HepG2 (cell line): ENCODE results near the gene GJC1. TPM values are rescaled to one million over a fixed set of nuclear protein-coding genes. Genes with fewer than 3 reads are reported as not detected.

Experiments used
- ATF7 ChIP-seq, 2 experiments: fragments of 450-650 bp in 1 of 2; sonication (generic) in 1 of 2; formaldehyde crosslinking in 1 of 2; IDR thresholded peaks; 2 replicates each; pipeline versions ENCODE4 v1.4.0 to v1.6.1; 2016 to 2020; ENCODE audit warnings: antibody characterized with exemption in 1 of 2, mild to moderate bottlenecking in 1 of 2, missing genetic modification reagents in 1 of 2
- HNF4A ChIP-seq: sonication (generic); formaldehyde crosslinking; IDR thresholded peaks from 2 replicates; pipeline ENCODE4 v1.4.0; 2020; ENCODE audit warnings: missing genetic modification reagents
- POLR2AphosphoS5 ChIP-seq: IDR thresholded peaks from 2 replicates; pipeline ENCODE4 v1.6.1; 2012; ENCODE audit warnings: low read depth, low read length
- RARG ChIP-seq: sonication (generic); formaldehyde crosslinking; IDR thresholded peaks from 2 replicates; pipeline ENCODE4 v1.4.0; 2020; ENCODE audit warnings: low read depth, mild to moderate bottlenecking, missing genetic modification reagents
- SMARCC2 ChIP-seq: fragments of 450-650 bp; IDR thresholded peaks from 2 replicates; pipeline ENCODE4 v1.6.1; 2017; ENCODE audit warnings: antibody characterized with exemption, mild to moderate bottlenecking
- SOX13 ChIP-seq, 3 experiments: fragments of 450-650 bp in 1 of 3; sonication (generic) in 1 of 3; formaldehyde crosslinking in 1 of 3; IDR thresholded peaks in 2 of 3; conservative IDR thresholded peaks in 1 of 3; 2 replicates each; pipeline versions ENCODE4 v1.5.0 to v1.6.1; 2016 to 2020; ENCODE audit warnings: antibody characterized with exemption in 1 of 3, mild to moderate bottlenecking in 1 of 3, missing compliant biosample characterization in 1 of 3, missing genetic modification reagents in 1 of 3, moderate library complexity in 1 of 3
- ZBTB1 ChIP-seq: sonication (generic); formaldehyde crosslinking; IDR thresholded peaks from 2 replicates; pipeline ENCODE4 v1.4.0; 2020; ENCODE audit warnings: missing genetic modification reagents, borderline replicate concordance
- ZBTB8A ChIP-seq: sonication (generic); formaldehyde crosslinking; IDR thresholded peaks from 2 replicates; pipeline ENCODE4 v1.4.0; 2020; ENCODE audit warnings: mild to moderate bottlenecking, low read depth, missing genetic modification reagents, borderline replicate concordance
- ZNF484 ChIP-seq: sonication (generic); formaldehyde crosslinking; IDR thresholded peaks from 2 replicates; pipeline ENCODE4 v1.5.1; 2020; ENCODE audit warnings: mild to moderate bottlenecking, low read depth, missing genetic modification reagents, borderline replicate concordance
- ZNF616 ChIP-seq: sonication (generic); formaldehyde crosslinking; IDR thresholded peaks from 2 replicates; pipeline ENCODE4 v1.5.0; 2020; ENCODE audit warnings: low read depth, mild to moderate bottlenecking, missing genetic modification reagents
- ZNF670 ChIP-seq: sonication (generic); formaldehyde crosslinking; IDR thresholded peaks from 2 replicates; pipeline ENCODE4 v1.8.0; 2022; ENCODE audit warnings: mild to moderate bottlenecking, missing genetic modification reagents, borderline replicate concordance
- polyA plus RNA-seq, 8 experiments: library from polyadenylated mRNA; depleted of rRNA in 3 of 8; stranded (reverse) in 7 of 8; unstranded in 1 of 8; fragments of >200 nt; fragmentation: Illumina TruSeq in 4 of 8; extraction: Trizol in 4 of 8; gene quantifications; 2 replicates each; pipeline versions ENCODE4 v1.2.1 to v1.2.3, GENCODE V29; 2011 to 2016; ENCODE audit warnings: low read depth in 4 of 8, missing spikeins in 1 of 8, mixed read lengths in 1 of 8; ENCODE audit not compliant: insufficient read depth in 1 of 8
- total RNA-seq, 5 experiments: library from RNA; depleted of rRNA; stranded (reverse); fragments of >200 nt; fragmentation: Illumina TruSeq; extraction: Trizol; gene quantifications; 2 replicates each; pipeline ENCODE4 v1.2.3, GENCODE V29; 2016; ENCODE audit warnings: low read depth in 1 of 5
- TF ChIP-seq, protein P1 (sequence below): sonication (generic); formaldehyde crosslinking; IDR thresholded peaks from 2 replicates; pipeline ENCODE4 v1.4.0; 2020; ENCODE audit warnings: mild to moderate bottlenecking, missing genetic modification reagents
- TF ChIP-seq, protein P2 (sequence below): IDR thresholded peaks from 2 replicates; pipeline ENCODE4 v1.6.1; 2012; ENCODE audit warnings: inconsistent platforms
- TF ChIP-seq, protein P3 (sequence below), 2 experiments: sonication (generic) in 1 of 2; formaldehyde crosslinking in 1 of 2; IDR thresholded peaks; 2 replicates each; pipeline versions ENCODE4 v1.4.0 to v1.6.1; 2018 to 2020; ENCODE audit warnings: missing genetic modification reagents in 2 of 2, borderline replicate concordance in 1 of 2, low read depth in 1 of 2, mild to moderate bottlenecking in 1 of 2, missing biosample characterization in 1 of 2
- TF ChIP-seq, protein P4 (sequence below): sonication (generic); formaldehyde crosslinking; conservative IDR thresholded peaks from 2 replicates; pipeline ENCODE4 v1.4.0; 2020; ENCODE audit warnings: mild to moderate bottlenecking, missing genetic modification reagents, moderate library complexity
- TF ChIP-seq, protein P5 (sequence below): sonication (generic); formaldehyde crosslinking; IDR thresholded peaks from 2 replicates; pipeline ENCODE4 v1.4.0; 2020; ENCODE audit warnings: missing genetic modification reagents
- TF ChIP-seq, protein P6 (sequence below): sonication (generic); formaldehyde crosslinking; conservative IDR thresholded peaks from 2 replicates; pipeline ENCODE4 v1.4.0; 2020; ENCODE audit warnings: missing genetic modification reagents

The GJC1 gene
- total and polyA plus RNA-seq, 2 of the 13 experiments (the other 11 are each of a cell fraction or from before 2014, with no cell fraction given) = 1.7 TPM

DNA sequence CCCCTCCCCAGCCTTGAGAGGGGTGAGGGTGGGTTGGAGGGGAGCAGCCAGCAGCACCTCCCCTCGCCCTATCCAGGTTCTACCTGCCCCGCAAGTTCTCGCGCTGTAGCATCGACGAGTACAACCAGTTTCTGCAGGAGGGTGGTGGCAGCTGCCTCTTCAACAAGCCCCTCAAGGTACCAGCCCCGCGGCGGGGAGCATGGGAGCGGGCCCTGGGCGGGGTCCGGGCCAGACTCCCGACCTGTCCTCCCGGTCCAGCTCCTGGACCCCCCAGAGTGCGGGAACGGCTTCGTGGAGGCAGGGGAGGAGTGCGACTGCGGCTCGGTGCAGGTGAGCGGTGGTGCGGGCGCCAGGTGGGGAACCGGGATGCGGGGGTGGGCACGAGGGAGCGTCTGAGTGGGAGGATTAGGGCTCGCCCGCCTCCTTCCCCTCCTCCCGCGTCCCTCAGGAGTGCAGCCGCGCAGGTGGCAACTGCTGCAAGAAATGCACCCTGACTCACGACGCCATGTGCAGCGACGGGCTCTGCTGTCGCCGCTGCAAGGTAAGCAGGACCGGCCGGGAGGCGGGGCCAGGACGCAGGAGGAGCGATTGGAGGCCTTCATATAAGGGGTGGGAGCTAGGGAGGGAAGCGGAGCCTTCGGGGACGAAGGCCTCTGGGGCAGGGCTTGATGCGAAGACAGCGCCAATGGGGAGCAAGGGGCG lies 54.8 kb downstream of the GJC1 start (continued):
- TF ChIP-seq, protein P1, sequence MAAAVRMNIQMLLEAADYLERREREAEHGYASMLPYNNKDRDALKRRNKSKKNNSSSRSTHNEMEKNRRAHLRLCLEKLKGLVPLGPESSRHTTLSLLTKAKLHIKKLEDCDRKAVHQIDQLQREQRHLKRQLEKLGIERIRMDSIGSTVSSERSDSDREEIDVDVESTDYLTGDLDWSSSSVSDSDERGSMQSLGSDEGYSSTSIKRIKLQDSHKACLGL (CRISPR knock-in tag) = peak; percentile 63
- no peak for TF ChIP-seq ATF7 (IDR thresholded peaks at IDR 0.05)
- peak; percentile 83; the same call in 1 of the 2 replicates for TF ChIP-seq ATF7 (CRISPR knock-in tag; IDR thresholded peaks at IDR 0.05)
- no peak for TF ChIP-seq ZBTB1 (CRISPR knock-in tag)
- TF ChIP-seq, protein P2, sequence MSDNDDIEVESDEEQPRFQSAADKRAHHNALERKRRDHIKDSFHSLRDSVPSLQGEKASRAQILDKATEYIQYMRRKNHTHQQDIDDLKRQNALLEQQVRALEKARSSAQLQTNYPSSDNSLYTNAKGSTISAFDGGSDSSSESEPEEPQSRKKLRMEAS = peak; percentile 95
- TF ChIP-seq ZNF616 (CRISPR knock-in tag) = 0 out of 2 replicates have a peak, but pooled peaks have one; percentile 19
- TF ChIP-seq, protein P3, sequence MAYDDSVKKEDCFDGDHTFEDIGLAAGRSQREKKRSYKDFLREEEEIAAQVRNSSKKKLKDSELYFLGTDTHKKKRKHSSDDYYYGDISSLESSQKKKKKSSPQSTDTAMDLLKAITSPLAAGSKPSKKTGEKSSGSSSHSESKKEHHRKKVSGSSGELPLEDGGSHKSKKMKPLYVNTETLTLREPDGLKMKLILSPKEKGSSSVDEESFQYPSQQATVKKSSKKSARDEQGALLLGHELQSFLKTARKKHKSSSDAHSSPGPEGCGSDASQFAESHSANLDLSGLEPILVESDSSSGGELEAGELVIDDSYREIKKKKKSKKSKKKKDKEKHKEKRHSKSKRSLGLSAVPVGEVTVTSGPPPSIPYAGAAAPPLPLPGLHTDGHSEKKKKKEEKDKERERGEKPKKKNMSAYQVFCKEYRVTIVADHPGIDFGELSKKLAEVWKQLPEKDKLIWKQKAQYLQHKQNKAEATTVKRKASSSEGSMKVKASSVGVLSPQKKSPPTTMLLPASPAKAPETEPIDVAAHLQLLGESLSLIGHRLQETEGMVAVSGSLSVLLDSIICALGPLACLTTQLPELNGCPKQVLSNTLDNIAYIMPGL (CRISPR knock-in tag; IDR thresholded peaks at IDR 0.05; ENCODE audit: borderline replicate concordance in 1 of 2, low read depth in 1 of 2) = peak; percentile 10 to 80; a peak in 3 of 4 replicates
- no peak for TF ChIP-seq ZNF670 (CRISPR knock-in tag)
- TF ChIP-seq, protein P4, sequence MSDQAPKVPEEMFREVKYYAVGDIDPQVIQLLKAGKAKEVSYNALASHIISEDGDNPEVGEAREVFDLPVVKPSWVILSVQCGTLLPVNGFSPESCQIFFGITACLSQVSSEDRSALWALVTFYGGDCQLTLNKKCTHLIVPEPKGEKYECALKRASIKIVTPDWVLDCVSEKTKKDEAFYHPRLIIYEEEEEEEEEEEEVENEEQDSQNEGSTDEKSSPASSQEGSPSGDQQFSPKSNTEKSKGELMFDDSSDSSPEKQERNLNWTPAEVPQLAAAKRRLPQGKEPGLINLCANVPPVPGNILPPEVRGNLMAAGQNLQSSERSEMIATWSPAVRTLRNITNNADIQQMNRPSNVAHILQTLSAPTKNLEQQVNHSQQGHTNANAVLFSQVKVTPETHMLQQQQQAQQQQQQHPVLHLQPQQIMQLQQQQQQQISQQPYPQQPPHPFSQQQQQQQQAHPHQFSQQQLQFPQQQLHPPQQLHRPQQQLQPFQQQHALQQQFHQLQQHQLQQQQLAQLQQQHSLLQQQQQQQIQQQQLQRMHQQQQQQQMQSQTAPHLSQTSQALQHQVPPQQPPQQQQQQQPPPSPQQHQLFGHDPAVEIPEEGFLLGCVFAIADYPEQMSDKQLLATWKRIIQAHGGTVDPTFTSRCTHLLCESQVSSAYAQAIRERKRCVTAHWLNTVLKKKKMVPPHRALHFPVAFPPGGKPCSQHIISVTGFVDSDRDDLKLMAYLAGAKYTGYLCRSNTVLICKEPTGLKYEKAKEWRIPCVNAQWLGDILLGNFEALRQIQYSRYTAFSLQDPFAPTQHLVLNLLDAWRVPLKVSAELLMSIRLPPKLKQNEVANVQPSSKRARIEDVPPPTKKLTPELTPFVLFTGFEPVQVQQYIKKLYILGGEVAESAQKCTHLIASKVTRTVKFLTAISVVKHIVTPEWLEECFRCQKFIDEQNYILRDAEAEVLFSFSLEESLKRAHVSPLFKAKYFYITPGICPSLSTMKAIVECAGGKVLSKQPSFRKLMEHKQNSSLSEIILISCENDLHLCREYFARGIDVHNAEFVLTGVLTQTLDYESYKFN (CRISPR knock-in tag) = 0 out of 2 replicates have a peak, but pooled peaks have one; percentile 30
- no peak; the same call in 1 of the 2 replicates for TF ChIP-seq ZBTB8A (CRISPR knock-in tag)
- no peak for TF ChIP-seq SMARCC2
- peak; percentile 90; the same call in 1 of the 2 replicates for TF ChIP-seq RARG (CRISPR knock-in tag)
- TF ChIP-seq HNF4A (CRISPR knock-in tag) = no peak
- TF ChIP-seq, protein P5, sequence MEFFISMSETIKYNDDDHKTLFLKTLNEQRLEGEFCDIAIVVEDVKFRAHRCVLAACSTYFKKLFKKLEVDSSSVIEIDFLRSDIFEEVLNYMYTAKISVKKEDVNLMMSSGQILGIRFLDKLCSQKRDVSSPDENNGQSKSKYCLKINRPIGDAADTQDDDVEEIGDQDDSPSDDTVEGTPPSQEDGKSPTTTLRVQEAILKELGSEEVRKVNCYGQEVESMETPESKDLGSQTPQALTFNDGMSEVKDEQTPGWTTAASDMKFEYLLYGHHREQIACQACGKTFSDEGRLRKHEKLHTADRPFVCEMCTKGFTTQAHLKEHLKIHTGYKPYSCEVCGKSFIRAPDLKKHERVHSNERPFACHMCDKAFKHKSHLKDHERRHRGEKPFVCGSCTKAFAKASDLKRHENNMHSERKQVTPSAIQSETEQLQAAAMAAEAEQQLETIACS (CRISPR knock-in tag) = no peak
- TF ChIP-seq SOX13 (IDR thresholded peaks at IDR 0.05) = no peak
- TF ChIP-seq SOX13 (CRISPR knock-in tag; conservative IDR thresholded peaks at IDR 0.05 in 1 of 2, IDR thresholded peaks at IDR 0.05 in 1 of 2) = peak in 1 of 2 experiments; percentile 11; a peak in 1 of 4 replicates
- TF ChIP-seq, protein P6, sequence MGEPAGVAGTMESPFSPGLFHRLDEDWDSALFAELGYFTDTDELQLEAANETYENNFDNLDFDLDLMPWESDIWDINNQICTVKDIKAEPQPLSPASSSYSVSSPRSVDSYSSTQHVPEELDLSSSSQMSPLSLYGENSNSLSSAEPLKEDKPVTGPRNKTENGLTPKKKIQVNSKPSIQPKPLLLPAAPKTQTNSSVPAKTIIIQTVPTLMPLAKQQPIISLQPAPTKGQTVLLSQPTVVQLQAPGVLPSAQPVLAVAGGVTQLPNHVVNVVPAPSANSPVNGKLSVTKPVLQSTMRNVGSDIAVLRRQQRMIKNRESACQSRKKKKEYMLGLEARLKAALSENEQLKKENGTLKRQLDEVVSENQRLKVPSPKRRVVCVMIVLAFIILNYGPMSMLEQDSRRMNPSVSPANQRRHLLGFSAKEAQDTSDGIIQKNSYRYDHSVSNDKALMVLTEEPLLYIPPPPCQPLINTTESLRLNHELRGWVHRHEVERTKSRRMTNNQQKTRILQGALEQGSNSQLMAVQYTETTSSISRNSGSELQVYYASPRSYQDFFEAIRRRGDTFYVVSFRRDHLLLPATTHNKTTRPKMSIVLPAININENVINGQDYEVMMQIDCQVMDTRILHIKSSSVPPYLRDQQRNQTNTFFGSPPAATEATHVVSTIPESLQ = no peak
- peak; percentile 66 for TF ChIP-seq POLR2AphosphoS5
- TF ChIP-seq ZNF484 (CRISPR knock-in tag) = 0 out of 2 replicates have a peak, but pooled peaks have one; percentile 77
